Activated CD4-positive, alpha-beta T cell treated with anti-CD3 and anti-CD28 coated beads, Interleukin-10, Interleukin-2, amounts not matched to agents 100 ng/mL and 50 ng/mL, durations not matched to agents 16 hours and 8 hours (primary cell): ENCODE measurements around the gene TBC1D9.

Source experiments
- DNase-seq: peaks from one replicate; pipeline ENCODE4 v3.0.0-alpha.2; 2020

TBC1D9 gene

GRCh38 chr4:140644470-140645185 is 111.6 kb downstream of the TBC1D9 start:
- no peak for DNase-seq

GRCh38 chr4:140643571-140644055 is 112.6 kb downstream of the TBC1D9 start:
- DNase-seq, result no peak

GRCh38 chr4:140642674-140643437 is 113.3 kb downstream of the TBC1D9 start:
- no peak for DNase-seq

GRCh38 chr4:140641789-140642439 is 114.3 kb downstream of the TBC1D9 start:
- no peak for DNase-seq

GRCh38 chr4:140641105-140641555 is 115.1 kb downstream of the TBC1D9 start:
- DNase-seq, result no peak

GRCh38 chr4:140640150-140640748 is 115.9 kb downstream of the TBC1D9 start:
- DNase-seq, result no peak

GRCh38 chr4:140639066-140639465 is 117.1 kb downstream of the TBC1D9 start:
- no peak for DNase-seq

GRCh38 chr4:140637836-140638235 is 118.3 kb downstream of the TBC1D9 start:
- peak; percentile 64 for DNase-seq

- DNase-seq, result no peak
These were observed 120.6 kb downstream of the TBC1D9 start for GRCh38 chr4:140635606-140636005.

- no peak for DNase-seq
These were observed 122.2 kb downstream of the TBC1D9 start for GRCh38 chr4:140633951-140634350.

- no peak for DNase-seq
These were observed 123.1 kb downstream of the TBC1D9 start for GRCh38 chr4:140633124-140633523.

GRCh38 chr4:140630246-140630645 is 125.9 kb downstream of the TBC1D9 start:
- no peak for DNase-seq

- no peak for DNase-seq
These were observed 128.2 kb downstream of the TBC1D9 start for GRCh38 chr4:140628016-140628415.

GRCh38 chr4:140626661-140627376 is 129.4 kb downstream of the TBC1D9 start:
- no peak for DNase-seq

GRCh38 chr4:140622333-140622958 is 133.7 kb downstream of the TBC1D9 start:
- no peak for DNase-seq

- DNase-seq, result no peak
These were observed 135.0 kb downstream of the TBC1D9 start for GRCh38 chr4:140621161-140621560.

GRCh38 chr4:140617499-140618248 is 138.5 kb downstream of the TBC1D9 start:
- no peak for DNase-seq

GRCh38 chr4:140615451-140615850 is 140.7 kb downstream of the TBC1D9 start:
- no peak for DNase-seq

- no peak for DNase-seq
These were observed 143.8 kb downstream of the TBC1D9 start for GRCh38 chr4:140612357-140612756.

- DNase-seq, result no peak
These were observed 144.3 kb downstream of the TBC1D9 start for GRCh38 chr4:140611854-140612253.
